Left cardiac atrium (tissue), 4 donors: ENCODE data around the gene FAM222A. TPM values are rescaled to one million over a fixed set of nuclear protein-coding genes. Genes with fewer than 3 reads are reported as not detected.
"Not testable (repeated sequence)": the region's sequence is repeated elsewhere in the genome, so short reads cannot be mapped to it uniquely, and the experiment has no call there.

Experiments
- ATAC-seq, 2 donors: fragments of 200-7000 bp; cut with Tn5 transposase; one replicate each; pipeline ENCODE4 v1.9.1; 2020; ENCODE audit warnings: mild to moderate bottlenecking in 2 of 2, moderate library complexity in 2 of 2
- DNase-seq: peaks from one replicate; pipeline ENCODE4 v3.0.0-alpha.2; 2020
- intact Hi-C, 2 donors: fragments of 100-400 bp; cut with DNase I; formaldehyde crosslinking; loops; one replicate each; pipeline versions ENCODE4 v1.14.1 to v1.15.1; 2022 to 2023
- total RNA-seq, 2 donors: library from RNA; stranded (reverse); fragmentation: NEBNext Ultra II Directional; extraction: Animal tissue kit (Norgen Biotek cat#: 25700); gene quantifications; one replicate each; pipeline ENCODE4 v1.2.1, GENCODE V29; 2021
- donor health status: DM: no; HTN: yes; CAD: no.
- donor health status: DM: no; HTN: yes; CAD: no; lungs with severe emphysema.
- donor health status: DM: yes; HTN: yes; CAD: no.
- donor health status: Dilated cardiomyopathy.

Gene FAM222A
- total RNA-seq, 2 donors from 2014 or later: 14.5 to 21.8 TPM

GRCh38 chr12:109689426-109689825 is 24.2 kb upstream of the FAM222A start:
- ATAC-seq (no peak), DNase-seq (no peak)
- intact Hi-C loops: no loop called here

- no peak for ATAC-seq
- intact Hi-C loops: no loop called here
- no peak for DNase-seq
Observed at GRCh38 chr12:109693160-109693559, 20.5 kb upstream of the FAM222A start.

- no peak for ATAC-seq
- intact Hi-C loops: no loop called here
- no peak for DNase-seq
Observed at GRCh38 chr12:109693653-109694600, 19.7 kb upstream of the FAM222A start.

- DNase-seq, intact Hi-C loops, ATAC-seq: not testable (repeated sequence)
Observed at GRCh38 chr12:109694629-109695028, 19.0 kb upstream of the FAM222A start.

GRCh38 chr12:109695416-109695815 is 18.2 kb upstream of the FAM222A start:
- no peak for DNase-seq
- intact Hi-C loops: no loop called here

GRCh38 chr12:109695961-109696461 is 17.6 kb upstream of the FAM222A start:
- ATAC-seq: no peak
- intact Hi-C loops: no loop called here
- no peak for DNase-seq

More at GRCh38 chr12:109695416-109695815, 18.2 kb upstream of the FAM222A start:
- ATAC-seq: no peak

- DNase-seq (no peak), ATAC-seq (no peak)
- intact Hi-C loops: no loop called here
Observed at GRCh38 chr12:109696485-109697269, 16.9 kb upstream of the FAM222A start.

GRCh38 chr12:109697270-109697553 is 16.4 kb upstream of the FAM222A start:
- ATAC-seq (no peak), DNase-seq (no peak)
- intact Hi-C loops: no loop called here

GRCh38 chr12:109697877-109698468 is 15.7 kb upstream of the FAM222A start:
- ATAC-seq (no peak), DNase-seq (no peak)
- intact Hi-C loops: no loop called here

GRCh38 chr12:109698820-109699219 is 14.8 kb upstream of the FAM222A start:
- DNase-seq (no peak), ATAC-seq (no peak)
- intact Hi-C loops: no loop called here

GRCh38 chr12:109701064-109701463 is 12.6 kb upstream of the FAM222A start:
- intact Hi-C loops: no loop called here
- ATAC-seq: no peak

GRCh38 chr12:109702111-109702841 is 11.3 kb upstream of the FAM222A start:
- no peak for DNase-seq
- intact Hi-C loops: no loop called here
- no peak for ATAC-seq

More at GRCh38 chr12:109701064-109701463, 12.6 kb upstream of the FAM222A start:
- DNase-seq: no peak

- intact Hi-C loops: no loop called here
- DNase-seq: no peak
- no peak for ATAC-seq
Observed at GRCh38 chr12:109703684-109704083, 9.9 kb upstream of the FAM222A start.

- DNase-seq: no peak
- intact Hi-C loops: no loop called here
- no peak for ATAC-seq
Observed at GRCh38 chr12:109704371-109705098, 9.1 kb upstream of the FAM222A start.

- DNase-seq (no peak), ATAC-seq (no peak)
- intact Hi-C loops: no loop called here
Observed at GRCh38 chr12:109705291-109705690, 8.3 kb upstream of the FAM222A start.

- ATAC-seq (no peak), DNase-seq (no peak)
- intact Hi-C loops: no loop called here
Observed at GRCh38 chr12:109706398-109706746, 7.3 kb upstream of the FAM222A start.

GRCh38 chr12:109706747-109707469 is 6.7 kb upstream of the FAM222A start:
- DNase-seq (no peak), ATAC-seq (no peak)
- intact Hi-C loops: no loop called here

- ATAC-seq (no peak), DNase-seq (no peak)
- intact Hi-C loops: no loop called here
Observed at GRCh38 chr12:109707470-109707821, 6.2 kb upstream of the FAM222A start.
